Measurements from ENCODE around the gene CNOT8.
"Not testable (repeated sequence)": the region's sequence is repeated elsewhere in the genome, so short reads cannot be mapped to it uniquely, and the experiment has no call there.

CNOT8 gene

GRCh38 chr5:154835701-154836052, 22.8 kb upstream of the CNOT8 start:
- DNase-seq (ENCODE audit: low spot score): not testable (repeated sequence)

- no peak for DNase-seq (ENCODE audit: low spot score)
Observed at GRCh38 chr5:154836225-154836624, 22.2 kb upstream of the CNOT8 start.

- no peak for DNase-seq (ENCODE audit: low spot score)
Observed at GRCh38 chr5:154837009-154837901, 21.2 kb upstream of the CNOT8 start.

GRCh38 chr5:154840435-154841272, 17.8 kb upstream of the CNOT8 start:
- no peak for DNase-seq (ENCODE audit: low spot score)

- DNase-seq (ENCODE audit: low spot score): no peak
Observed at GRCh38 chr5:154841273-154841661, 17.2 kb upstream of the CNOT8 start.

- no peak for DNase-seq (ENCODE audit: low spot score)
Observed at GRCh38 chr5:154842689-154843530, 15.5 kb upstream of the CNOT8 start.

- DNase-seq (ENCODE audit: low spot score): no peak
Observed at GRCh38 chr5:154844809-154845208, 13.6 kb upstream of the CNOT8 start.

- no peak for DNase-seq (ENCODE audit: low spot score)
Observed at GRCh38 chr5:154849264-154849785, 9.1 kb upstream of the CNOT8 start.

GRCh38 chr5:154849791-154850201, 8.6 kb upstream of the CNOT8 start:
- no peak for DNase-seq (ENCODE audit: low spot score)

GRCh38 chr5:154850255-154851062, 8.0 kb upstream of the CNOT8 start, which contains the start of gene FAXDC2:
FAXDC2 (minus strand) TSS chr5:154850603; CDS start chr5:154838178, 12,425 bp downstream.
- peak; percentile 16 for DNase-seq (ENCODE audit: low spot score)

- DNase-seq (ENCODE audit: low spot score): no peak
Observed at GRCh38 chr5:154851351-154851750, 7.1 kb upstream of the CNOT8 start.

- peak; percentile 94 for DNase-seq (ENCODE audit: low spot score)
Observed at GRCh38 chr5:154857530-154858296, 714 bp upstream of the CNOT8 start.

- DNase-seq (ENCODE audit: low spot score): peak; percentile 35
Observed at GRCh38 chr5:154858972-154859871, 795 bp downstream of the CNOT8 start.

- DNase-seq (ENCODE audit: low spot score): peak; percentile 48
Observed at GRCh38 chr5:154860123-154860522, 1.7 kb downstream of the CNOT8 start.

- DNase-seq (ENCODE audit: low spot score): no peak
Observed at GRCh38 chr5:154860765-154861164, 2.3 kb downstream of the CNOT8 start.

- no peak for DNase-seq (ENCODE audit: low spot score)
Observed at GRCh38 chr5:154861946-154862345, 3.5 kb downstream of the CNOT8 start.

GRCh38 chr5:154862766-154863165, 4.3 kb downstream of the CNOT8 start:
- no peak for DNase-seq (ENCODE audit: low spot score)

- no peak for DNase-seq (ENCODE audit: low spot score)
Observed at GRCh38 chr5:154863291-154864080, 5.1 kb downstream of the CNOT8 start.
